Stromal cell of bone marrow (primary cell): ENCODE measurements around the gene NOL3.

Experiments used
- DNase-seq: peaks from one replicate; pipeline ENCODE4 v3.0.0-alpha.2; 2012; ENCODE audit warnings: low read depth

NOL3 gene

DNA sequence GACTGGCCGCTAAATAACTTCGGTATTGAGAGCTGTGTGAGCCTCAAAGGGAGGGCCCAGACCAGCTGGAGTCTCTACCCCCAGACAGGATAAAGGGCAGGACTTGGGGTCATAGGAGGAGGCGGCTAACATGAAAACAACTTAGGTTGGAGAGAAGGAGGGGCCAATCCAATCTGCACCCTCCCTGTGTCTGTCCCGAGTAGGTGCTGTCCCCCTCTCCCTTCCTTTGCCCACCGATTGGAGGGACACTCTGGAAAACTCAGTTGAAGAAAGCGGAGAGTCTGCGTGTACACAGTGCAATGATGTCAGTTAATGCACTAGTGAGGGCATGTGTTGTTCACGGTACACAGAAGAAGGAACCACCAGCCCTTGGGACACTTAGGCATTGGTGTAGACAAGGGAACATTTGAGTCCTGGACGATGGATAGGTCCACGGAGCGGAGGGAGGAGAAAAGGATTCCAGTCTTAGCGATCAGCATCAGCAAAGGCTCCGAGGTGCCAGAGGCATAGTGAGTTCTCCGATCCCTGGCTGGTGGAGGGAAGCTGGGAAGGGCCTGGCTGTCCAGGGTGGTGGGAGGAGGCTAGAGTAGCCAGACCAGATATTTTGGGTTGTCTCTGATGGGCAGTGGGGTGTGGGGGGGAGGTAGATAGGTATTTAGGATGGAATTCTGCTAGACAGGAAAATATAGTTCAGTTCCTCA is 761 bp downstream of the NOL3 start:
- DNase-seq: no peak

- DNase-seq: no peak
Observed at GRCh38 chr16:67173323-67173722, 3.0 kb downstream of the NOL3 start.

DNA sequence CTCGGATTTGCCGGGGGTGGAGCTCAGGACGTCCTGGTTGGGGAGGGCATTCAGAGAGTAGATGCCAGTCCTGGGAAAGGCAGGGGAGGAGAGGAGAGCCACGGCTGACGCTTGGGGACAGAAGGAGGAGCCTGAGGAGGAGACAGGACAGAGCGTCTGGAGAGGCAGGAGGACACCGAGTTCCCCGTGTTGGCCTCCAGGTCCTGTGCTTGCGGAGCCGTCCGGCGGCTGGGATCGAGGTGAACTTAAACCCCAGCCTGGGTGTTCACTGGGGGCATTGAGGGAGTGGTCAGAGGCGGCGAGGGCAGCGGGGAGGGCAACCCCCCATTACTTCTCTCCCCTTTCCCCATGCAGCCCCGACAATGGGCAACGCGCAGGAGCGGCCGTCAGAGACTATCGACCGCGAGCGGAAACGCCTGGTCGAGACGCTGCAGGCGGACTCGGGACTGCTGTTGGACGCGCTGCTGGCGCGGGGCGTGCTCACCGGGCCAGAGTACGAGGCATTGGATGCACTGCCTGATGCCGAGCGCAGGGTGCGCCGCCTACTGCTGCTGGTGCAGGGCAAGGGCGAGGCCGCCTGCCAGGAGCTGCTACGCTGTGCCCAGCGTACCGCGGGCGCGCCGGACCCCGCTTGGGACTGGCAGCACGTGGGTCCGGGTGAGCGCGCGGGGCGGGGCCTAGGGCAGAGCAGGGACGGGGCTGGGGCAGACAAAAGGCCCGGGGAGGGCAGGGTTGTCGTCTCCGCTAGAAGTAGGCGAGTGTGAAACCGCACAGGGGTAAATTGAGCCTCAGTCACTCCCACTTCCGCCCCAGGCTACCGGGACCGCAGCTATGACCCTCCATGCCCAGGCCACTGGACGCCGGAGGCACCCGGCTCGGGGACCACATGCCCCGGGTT is 3.7 kb downstream of the NOL3 start:
- DNase-seq: peak; percentile 65

DNA sequence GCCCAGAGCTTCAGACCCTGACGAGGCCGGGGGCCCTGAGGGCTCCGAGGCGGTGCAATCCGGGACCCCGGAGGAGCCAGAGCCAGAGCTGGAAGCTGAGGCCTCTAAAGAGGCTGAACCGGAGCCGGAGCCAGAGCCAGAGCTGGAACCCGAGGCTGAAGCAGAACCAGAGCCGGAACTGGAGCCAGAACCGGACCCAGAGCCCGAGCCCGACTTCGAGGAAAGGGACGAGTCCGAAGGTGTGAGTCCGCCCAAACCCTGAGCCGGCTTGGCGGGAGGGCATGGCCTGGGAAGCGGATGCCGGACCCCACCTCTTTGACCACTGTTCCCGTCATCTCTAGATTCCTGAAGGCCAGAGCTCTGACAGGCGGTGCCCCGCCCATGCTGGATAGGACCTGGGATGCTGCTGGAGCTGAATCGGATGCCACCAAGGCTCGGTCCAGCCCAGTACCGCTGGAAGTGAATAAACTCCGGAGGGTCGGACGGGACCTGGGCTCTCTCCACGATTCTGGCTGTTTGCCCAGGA is 4.4 kb downstream of the NOL3 start:
- DNase-seq: no peak

- DNase-seq: no peak
Observed at GRCh38 chr16:67176662-67177061, 6.3 kb downstream of the NOL3 start.

DNA sequence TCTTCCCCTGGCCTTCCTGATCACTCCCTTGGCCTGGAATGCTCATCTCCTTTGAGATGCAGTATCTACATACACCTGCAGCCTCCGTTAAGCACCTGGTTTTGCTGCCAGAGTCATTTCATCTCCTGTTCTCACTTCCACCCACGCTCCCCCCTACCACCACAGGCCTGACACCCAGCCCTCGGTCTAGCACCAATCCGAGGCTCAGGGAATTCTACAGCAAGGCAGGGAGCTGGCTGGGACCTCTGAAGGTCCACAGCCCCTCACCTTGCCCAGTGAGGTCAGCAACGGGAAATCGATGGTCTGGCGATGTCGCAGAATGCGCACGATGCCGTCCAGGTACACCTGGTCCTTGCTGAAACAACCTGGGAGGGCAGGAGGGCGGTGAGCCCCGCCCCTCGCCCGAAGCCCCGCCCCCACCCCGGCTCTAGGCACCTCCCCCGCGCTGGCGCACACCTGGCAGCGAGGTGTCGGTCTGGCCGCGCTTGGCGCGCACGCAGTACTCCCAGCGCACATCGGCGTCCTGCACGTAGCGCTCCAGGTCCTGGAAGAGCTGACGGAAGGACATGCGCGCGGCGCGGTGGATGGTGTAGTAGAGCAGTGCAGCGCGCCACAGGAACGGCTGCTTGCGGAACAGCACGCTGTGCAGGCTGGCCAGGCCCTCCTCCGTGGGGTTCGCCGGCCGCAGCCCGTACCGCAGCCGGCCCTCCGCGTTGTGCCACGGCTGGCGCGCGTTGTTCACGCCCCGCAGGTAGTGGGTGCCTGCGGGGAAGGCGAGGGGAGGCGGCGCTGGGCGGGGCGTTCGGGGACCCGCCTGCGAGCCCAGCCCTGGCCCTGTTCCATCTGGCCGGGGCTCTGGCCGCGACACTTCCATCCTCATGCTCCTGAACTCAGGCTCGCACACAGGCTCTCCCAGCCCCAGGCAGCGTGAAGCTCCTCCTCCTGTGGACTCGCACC is 7.7 kb downstream of the NOL3 start:
- no peak for DNase-seq

- no peak for DNase-seq
Observed at GRCh38 chr16:67179421-67180080, 9.2 kb downstream of the NOL3 start.

DNA sequence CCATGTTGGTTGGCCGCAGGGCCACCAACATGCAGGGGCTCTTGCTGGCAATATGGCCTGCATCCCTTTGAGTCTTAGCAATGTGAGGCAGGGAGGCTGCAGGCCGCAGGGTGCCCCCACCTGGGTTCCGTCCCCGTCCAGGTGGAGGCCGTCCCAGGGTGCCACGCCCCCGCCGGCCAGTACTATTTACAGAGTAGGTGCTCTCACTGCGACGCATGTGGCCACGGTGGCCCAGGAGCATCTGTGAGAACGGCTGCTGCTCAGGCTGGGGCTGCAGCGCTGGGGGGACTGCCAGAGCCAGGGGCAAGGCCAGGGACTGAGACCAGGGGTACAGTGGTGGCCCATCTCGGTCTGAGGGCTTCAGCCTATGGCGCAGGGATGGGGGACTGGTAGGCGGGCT is 9.8 kb downstream of the NOL3 start:
- no peak for DNase-seq

DNA sequence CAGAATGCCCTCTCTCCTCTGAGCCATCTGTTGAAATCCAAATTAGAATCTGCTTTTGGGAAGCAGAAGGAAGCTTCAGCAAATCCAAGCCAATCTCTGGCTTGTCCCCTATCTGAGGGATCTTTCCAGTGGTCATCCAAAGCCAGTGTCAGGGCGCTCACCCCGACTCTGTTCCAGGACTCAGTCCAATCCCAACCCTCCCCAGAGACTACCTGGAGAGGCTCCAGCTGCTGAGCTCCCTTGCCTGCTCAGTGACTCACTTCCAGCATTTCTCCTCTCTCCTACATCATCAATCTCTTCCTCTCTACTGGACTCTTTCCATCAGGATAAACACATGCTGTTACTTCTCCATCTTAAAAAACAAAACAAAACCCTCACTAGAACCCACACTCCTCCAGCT is 11.0 kb downstream of the NOL3 start:
- peak; percentile 83 for DNase-seq

GRCh38 chr16:67182288-67182687 is 11.9 kb downstream of the NOL3 start:
- DNase-seq: no peak

- DNase-seq: no peak
Observed at GRCh38 chr16:67183284-67183626, 12.9 kb downstream of the NOL3 start.

- peak; percentile 96 for DNase-seq
Observed at GRCh38 chr16:67183627-67184452, 13.5 kb downstream of the NOL3 start, which contains the start of gene MATCAP1. MATCAP1 (minus strand) TSS chr16:67183963; CDS start chr16:67180610, 3,353 bp downstream.

DNA sequence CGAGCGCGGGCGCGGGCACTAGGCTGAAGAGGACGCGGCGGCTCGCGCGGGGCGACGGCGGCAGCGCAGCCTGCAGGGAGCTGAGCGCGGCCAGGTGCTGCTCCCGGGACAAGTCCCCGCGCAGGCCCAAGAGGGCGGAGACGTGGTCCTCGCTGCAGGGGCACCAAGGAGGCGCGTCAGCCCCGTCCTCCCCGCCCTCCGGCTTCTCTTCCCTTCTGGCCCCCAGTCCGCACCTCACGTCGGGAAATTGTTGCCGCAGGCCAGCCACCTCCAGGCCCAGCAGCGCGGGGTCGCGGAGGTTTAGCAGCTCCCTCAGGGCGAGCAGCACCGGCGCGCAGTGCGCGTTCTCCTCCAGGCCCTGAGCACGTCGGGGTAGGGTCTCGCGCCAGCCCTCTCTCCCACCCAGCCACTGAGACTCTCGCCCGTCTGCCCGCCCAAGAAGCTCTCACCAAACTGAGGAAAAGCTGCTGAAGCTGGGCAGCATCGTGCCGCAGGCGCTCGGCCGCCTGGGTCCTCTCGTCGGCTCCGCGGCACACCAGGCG is 14.2 kb downstream of the NOL3 start:
- no peak for DNase-seq

- DNase-seq: peak; percentile 82
Observed at GRCh38 chr16:67184995-67185650, 14.8 kb downstream of the NOL3 start.

DNA sequence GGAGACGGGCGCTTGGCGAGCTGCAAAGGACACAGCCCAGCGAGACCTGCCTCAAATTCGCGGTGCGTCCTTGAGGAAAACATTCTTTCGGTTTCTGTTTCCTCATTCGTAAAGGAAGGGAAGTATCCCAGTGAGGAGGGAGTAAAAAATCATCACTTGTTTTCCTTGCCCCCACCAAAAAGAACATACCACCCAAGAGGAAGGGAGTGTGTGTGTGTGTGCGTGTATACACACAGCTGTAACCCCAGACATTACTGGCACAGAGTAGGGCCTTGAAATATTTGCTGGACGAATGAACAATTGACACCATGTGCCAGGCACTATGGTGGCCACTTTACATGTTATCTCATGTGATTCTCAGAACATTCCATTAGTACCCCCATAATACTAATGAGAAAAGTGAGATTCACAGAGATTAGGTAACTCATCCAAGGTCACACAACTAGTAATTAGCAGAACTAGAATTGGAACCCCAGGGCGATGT is 15.4 kb downstream of the NOL3 start:
- no peak for DNase-seq

GRCh38 chr16:67186550-67186950 is 16.2 kb downstream of the NOL3 start:
- DNase-seq: no peak

GRCh38 chr16:67187175-67187890 is 17.0 kb downstream of the NOL3 start:
- DNase-seq: no peak

GRCh38 chr16:67188323-67188722 is 18.0 kb downstream of the NOL3 start:
- DNase-seq: no peak

GRCh38 chr16:67188798-67189197 is 18.5 kb downstream of the NOL3 start:
- DNase-seq: no peak
